Epithelial cell of proximal tubule (primary cell): ENCODE data around the gene SLC5A11. TPM values are rescaled to one million over a fixed set of nuclear protein-coding genes. Genes with fewer than 3 reads are reported as not detected.

Experiments used
- DNase-seq: peaks from one replicate; pipeline ENCODE4 v3.0.0-alpha.2; 2011; ENCODE audit warnings: low read depth
- H3K4me3 ChIP-seq: 2 replicates; pipeline ENCODE4 v1.5.1; 2011; ENCODE audit warnings: low read depth, mild to moderate bottlenecking, low read length
- CTCF ChIP-seq: conservative IDR thresholded peaks from 2 replicates; pipeline ENCODE4 v1.5.1; 2012; ENCODE audit warnings: low read depth, mild to moderate bottlenecking, low read length
- total RNA-seq: library from RNA; depleted of rRNA; stranded (reverse); fragments of >200 nt; gene quantifications from 2 replicates; pipeline ENCODE4 v1.2.3, GENCODE V29; 2015

Gene SLC5A11
- total RNA-seq, 1 donor from 2014 or later, result not detected

- no peak for TF ChIP-seq CTCF
- no peak overlapping the region for H3K4me3 ChIP-seq
- no peak for DNase-seq
Measured at GRCh38 chr16:24861461-24861860, 15.7 kb downstream of the SLC5A11 start.

- TF ChIP-seq CTCF, result no peak
- DNase-seq, result no peak
Measured at GRCh38 chr16:24863582-24864437, 18.0 kb downstream of the SLC5A11 start.

GRCh38 chr16:24869033-24869432, 23.3 kb downstream of the SLC5A11 start:
- DNase-seq, result no peak
- no peak overlapping the region for H3K4me3 ChIP-seq
- TF ChIP-seq CTCF, result no peak

More at GRCh38 chr16:24863582-24864437, 18.0 kb downstream of the SLC5A11 start:
- H3K4me3 ChIP-seq, result no peak overlapping the region

- no peak for DNase-seq
- TF ChIP-seq CTCF, result no peak
- no peak overlapping the region for H3K4me3 ChIP-seq
Measured at GRCh38 chr16:24871891-24872290, 26.1 kb downstream of the SLC5A11 start.

GRCh38 chr16:24873028-24873427, 27.3 kb downstream of the SLC5A11 start:
- DNase-seq, result no peak
- H3K4me3 ChIP-seq, result no peak overlapping the region
- no peak for TF ChIP-seq CTCF

- no peak for TF ChIP-seq CTCF
- no peak overlapping the region for H3K4me3 ChIP-seq
- no peak for DNase-seq
Measured at GRCh38 chr16:24875466-24875865, 29.7 kb downstream of the SLC5A11 start.

GRCh38 chr16:24876231-24876630, 30.5 kb downstream of the SLC5A11 start:
- no peak for DNase-seq
- H3K4me3 ChIP-seq, result no peak overlapping the region
- TF ChIP-seq CTCF, result no peak
